ENCODE measurements around the gene TMEM132D. TPM values are rescaled to one million over a fixed set of nuclear protein-coding genes. Genes with fewer than 3 reads are reported as not detected.

The TMEM132D gene
- polyA plus RNA-seq, 4 donors, result 1.3 to 3.5 (median 1.7) TPM

DNA sequence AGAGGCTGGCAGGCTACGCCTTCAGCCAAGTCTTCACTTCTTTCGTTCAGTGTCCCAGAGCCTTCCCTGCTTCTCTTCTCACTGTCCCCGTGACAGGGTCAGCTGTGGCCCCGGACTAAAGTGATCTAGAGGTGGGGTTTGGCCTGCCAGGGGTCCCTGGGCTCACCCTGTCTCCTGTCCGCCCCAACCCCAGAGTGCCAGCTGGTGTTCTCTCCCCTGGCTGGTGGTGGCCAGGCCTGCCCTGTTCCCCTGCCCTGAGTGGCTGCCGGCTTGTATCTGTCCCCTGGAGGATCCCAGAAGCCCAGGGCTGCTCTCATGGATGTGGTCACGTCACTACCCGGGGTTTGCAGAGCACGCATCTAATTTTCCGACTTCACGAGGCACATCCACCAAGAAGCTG lies 753.1 kb downstream of the TMEM132D start:
- DNase-seq (ENCODE audit: low read depth in 4 of 4, low spot score in 3 of 4), result no peak

- no peak for DNase-seq (ENCODE audit: low read depth in 4 of 4, low spot score in 3 of 4)
Observed at GRCh38 chr12:129145381-129145780, 758.4 kb downstream of the TMEM132D start.

DNA sequence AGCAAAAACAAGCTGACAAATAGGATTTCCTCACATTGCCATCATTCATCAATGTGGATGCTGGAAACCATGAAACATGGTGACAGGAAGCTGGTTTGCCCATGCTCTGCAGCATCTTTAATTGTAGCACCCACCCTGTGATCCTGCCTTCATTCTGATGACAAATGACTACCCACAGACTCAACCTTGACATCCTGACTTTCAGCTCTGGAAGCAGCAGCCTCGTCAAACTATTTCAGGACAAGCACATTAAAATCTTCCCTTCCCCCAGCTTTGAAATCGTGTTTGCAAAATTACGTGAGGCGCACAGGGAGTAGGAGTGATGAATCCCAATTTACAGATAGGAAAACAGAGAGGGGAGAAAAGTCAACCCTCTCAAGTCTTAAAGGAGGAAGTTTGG lies 765.0 kb downstream of the TMEM132D start:
- no peak for DNase-seq (ENCODE audit: low read depth in 4 of 4, low spot score in 3 of 4)

DNA sequence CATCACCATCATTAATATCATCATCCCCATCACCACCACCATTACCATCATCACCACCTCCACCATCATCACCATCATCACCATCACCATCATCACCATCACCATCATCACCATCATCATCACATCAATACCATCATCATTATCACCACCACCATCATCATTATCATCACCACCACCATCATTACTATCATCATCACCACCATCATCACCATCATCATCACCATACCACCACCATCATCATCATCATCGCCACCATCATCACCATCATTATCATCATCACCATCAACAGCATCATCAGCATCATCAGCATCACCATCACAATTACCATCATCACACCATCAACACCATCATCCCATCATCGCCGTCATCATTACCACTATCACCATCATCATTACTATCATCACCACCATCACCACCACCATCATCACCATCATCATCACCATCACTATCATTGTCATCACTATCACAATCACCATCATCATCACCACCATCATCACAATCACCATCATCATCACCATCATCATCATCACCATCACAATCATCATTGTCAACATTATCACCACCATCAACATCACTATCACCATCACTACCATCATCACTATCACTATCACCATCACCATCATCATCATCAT lies 767.0 kb downstream of the TMEM132D start:
- no peak for DNase-seq (ENCODE audit: low read depth in 4 of 4, low spot score in 3 of 4)

DNA sequence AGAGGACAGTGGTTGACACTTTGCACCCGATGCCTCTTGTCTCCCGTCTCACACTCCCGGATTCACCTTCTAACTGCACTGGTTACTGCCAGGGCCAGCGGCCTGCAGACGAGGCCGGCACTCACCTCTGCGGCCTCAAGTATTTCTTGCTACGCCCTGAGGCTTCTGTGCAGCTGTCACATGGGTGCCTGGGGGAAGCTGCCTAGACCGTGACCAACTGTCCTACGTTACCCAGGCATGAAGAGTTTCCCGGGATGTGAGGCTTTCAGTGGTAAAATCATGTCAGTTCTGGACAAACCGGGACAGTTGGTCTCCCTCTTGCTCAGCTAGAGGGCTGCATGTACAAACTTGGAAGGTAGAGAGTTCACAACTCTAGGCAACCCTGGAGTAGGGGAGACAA lies 776.1 kb downstream of the TMEM132D start:
- DNase-seq (ENCODE audit: low read depth in 4 of 4, low spot score in 3 of 4), result no peak

DNA sequence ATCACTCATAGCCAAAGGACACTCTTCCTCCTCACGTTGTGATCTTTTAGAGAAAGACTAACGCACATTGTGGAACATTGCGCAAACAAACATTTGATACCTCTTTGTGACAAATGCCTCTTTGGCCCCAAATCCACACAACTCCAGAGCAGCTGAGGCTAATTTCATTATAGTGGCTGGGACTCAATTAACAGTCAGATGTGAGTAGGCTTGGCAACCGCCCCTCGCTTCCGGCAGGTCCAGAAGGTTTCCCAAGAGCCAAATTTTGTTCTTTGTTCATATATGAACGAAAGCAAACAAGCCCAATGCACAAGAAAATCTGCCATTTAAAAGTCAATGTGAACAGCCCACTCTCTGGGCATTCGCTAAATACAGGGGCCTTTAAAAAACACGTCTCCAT lies 776.6 kb downstream of the TMEM132D start:
- DNase-seq (ENCODE audit: low read depth in 4 of 4, low spot score in 3 of 4), result no peak

DNA sequence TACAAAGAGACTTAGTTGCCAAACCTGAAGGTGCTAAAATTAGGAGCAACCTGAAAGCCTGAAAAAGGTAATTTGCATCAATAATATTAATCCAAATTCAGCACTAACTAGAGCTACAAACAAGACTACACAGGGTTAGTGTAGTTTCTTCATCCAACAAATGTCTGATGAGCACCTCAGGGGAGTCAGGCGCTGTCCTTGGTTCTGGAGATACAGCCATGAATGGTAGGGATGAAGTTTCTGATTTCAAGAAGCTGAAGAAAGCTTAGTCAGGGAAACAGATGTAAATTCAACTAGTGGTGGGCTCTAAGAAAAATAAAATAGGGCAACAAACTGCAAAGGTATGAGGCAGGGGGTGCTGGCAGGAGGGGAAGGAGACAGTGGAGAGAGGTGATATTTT lies 784.3 kb downstream of the TMEM132D start:
- peak in 2 of 4 donors; percentile 6 to 24 for DNase-seq (ENCODE audit: low read depth in 4 of 4, low spot score in 3 of 4)

GRCh38 chr12:129115558-129115957 lies 788.3 kb downstream of the TMEM132D start:
- no peak for DNase-seq (ENCODE audit: low read depth in 4 of 4, low spot score in 3 of 4)

DNA sequence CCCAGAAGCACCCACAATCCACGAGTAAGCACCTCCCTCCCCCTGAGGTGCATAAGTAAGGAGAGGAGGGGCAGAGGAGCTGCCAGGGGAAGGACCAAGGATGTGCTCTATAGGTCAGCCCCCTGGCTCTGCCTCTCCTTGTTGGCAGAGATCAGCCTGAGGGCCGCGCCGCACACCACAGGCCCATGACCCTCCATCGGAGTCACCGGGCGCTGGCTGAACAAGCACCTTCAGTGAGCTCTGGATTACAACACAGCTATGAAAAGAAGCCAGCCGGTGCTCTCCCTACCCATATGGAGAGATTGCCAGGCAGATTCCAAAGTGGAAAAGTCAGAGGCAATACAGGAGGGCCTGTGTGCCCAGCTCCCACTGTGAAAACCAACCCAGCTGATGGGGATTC lies 793.2 kb downstream of the TMEM132D start:
- no peak for DNase-seq (ENCODE audit: low read depth in 4 of 4, low spot score in 3 of 4)

DNA sequence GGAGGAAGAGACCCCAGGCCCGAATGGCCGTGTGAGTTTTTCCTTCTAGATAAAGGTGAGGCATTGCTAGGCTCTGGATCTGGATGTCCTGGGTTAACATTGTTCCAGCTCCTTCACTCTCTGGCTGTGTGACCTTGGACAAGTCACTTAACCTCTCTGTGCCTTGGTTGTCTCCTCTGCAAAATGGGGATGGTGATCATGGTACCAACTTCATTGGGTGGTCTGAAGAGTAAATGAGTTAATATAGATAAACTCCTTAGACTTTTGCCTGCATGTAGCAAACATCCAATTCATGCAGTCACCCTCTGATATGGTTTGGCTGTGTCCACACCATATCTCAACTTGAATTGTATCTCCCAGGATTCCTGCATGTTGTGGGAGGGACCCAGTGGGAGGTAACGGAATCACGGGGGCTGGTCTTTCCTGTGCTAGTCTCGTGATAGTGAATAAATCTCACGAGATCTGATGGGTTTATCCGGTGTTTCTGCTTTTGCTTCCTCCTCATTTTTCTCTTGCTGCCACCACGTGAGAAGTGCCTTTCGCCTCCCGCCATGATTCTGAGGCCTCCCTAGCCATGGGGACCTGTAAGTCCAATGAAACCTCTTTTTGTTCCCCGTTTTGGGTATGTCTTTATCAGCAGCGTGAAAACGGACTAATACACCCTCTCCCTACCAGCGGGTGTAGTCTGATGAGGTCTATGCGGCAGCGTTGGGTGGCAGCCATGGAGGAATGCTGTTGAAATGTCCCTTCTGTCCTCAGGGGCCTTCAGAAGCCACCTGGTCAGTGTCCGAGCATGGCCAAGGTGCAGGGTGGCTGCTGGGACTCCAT lies 794.4 kb downstream of the TMEM132D start:
- no peak for DNase-seq (ENCODE audit: low read depth in 4 of 4, low spot score in 3 of 4)

GRCh38 chr12:129106772-129107171 lies 797.1 kb downstream of the TMEM132D start:
- no peak for DNase-seq (ENCODE audit: low read depth in 4 of 4, low spot score in 3 of 4)

DNA sequence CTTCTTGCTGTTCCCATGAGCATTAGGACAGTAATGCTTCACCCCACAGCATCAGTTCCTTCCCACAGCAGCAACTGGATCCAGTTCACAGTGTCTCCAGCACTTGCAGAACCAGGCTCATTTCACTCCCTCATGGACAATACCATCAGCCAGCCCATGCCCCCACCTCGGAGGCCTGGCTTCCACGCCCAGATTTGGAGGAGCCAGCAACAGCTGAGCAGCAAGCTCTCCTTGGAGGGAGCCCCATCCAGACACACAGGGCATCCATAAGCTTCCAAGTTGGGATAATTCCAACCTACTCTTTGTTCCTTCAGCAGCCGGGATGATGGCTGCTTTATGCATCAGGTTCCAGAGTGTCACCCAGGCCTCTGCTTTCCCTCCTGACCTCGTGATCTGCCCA lies 800.6 kb downstream of the TMEM132D start:
- DNase-seq (ENCODE audit: low read depth in 4 of 4, low spot score in 3 of 4), result no peak

GRCh38 chr12:129102233-129102632 lies 801.6 kb downstream of the TMEM132D start:
- no peak for DNase-seq (ENCODE audit: low read depth in 4 of 4, low spot score in 3 of 4)

DNA sequence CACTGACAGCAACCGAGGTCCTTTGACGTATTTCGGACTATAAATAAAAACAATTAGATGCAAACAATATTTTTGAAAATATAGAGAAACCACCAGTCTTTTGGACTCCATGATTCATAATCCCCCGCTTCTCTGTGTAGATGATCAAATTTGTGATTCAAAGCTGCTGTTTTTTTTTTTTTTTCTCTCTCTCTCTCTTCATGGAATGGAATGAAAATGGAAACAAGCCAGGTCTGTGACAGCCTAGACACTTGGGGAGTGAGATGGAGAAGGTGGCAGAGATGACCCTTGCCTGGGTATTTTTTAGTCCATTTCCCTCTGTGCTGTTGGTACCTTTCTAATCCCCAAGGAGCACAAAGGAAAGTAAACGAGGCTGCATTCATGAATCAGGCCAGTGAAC lies 802.0 kb downstream of the TMEM132D start:
- DNase-seq (ENCODE audit: low read depth in 4 of 4, low spot score in 3 of 4), result no peak

DNA sequence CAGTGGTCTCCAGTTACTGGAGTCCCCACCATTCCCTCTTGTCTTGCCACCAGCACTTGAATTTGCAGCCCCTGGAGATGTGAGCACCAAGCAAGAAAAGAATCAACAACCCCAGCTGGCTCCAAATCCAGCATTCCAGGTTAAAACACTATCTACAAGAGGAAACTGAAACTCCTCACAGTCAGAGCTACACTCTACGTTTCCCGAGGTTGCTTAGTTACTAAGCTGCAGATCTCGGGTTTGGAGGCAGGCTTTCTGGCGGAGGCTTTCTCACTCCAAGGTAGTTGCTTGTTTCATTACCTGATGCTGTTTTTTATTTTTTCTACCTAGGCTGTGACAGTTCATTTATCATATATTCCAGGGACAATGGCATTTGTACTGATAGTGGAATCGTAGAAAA lies 802.4 kb downstream of the TMEM132D start:
- no peak for DNase-seq (ENCODE audit: low read depth in 4 of 4, low spot score in 3 of 4)

GRCh38 chr12:129097451-129097850 lies 806.4 kb downstream of the TMEM132D start:
- DNase-seq (ENCODE audit: low read depth in 4 of 4, low spot score in 3 of 4), result no peak

DNA sequence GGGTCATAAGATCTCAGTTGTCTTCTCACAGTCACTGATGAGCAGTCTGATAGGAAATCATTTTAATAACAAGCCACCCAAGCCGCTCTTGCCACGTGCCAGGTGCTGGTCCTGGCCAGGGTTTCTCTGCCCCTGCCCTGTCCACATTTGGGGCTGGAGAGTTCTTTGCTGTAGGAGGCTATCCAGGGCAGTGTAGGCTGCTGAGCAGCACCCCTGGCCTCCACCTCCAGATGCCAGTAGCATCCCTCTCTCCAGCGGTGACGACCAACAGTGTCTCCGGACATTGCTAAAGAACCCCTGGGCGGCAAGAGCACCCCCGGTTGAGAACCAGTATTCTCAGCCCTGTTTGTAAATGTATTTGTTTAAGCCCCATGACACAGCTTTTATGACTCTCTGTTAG lies 806.9 kb downstream of the TMEM132D start:
- no peak for DNase-seq (ENCODE audit: low read depth in 4 of 4, low spot score in 3 of 4)

GRCh38 chr12:129096184-129096583 lies 807.6 kb downstream of the TMEM132D start:
- DNase-seq (ENCODE audit: low read depth in 4 of 4, low spot score in 3 of 4), result no peak

DNA sequence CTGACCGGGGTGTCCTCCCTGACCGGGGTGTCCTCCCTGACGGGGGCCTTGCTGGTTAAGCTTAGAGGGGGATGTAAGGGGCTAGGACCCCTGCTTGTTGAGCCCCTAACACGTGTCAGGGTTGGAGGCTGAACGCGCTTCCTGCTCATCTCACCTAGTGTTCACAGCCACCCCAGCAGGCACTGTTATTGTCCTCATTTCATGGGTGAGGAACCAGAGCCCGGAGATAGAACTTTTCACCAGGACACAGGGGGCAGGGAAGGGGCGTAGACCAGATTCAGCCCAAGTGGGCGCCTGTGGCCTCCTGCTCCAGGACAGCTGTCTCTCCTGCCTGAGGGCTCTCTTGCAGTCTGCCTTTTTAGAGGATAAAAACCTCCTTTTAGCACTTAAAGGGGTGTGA lies 814.2 kb downstream of the TMEM132D start:
- DNase-seq (ENCODE audit: low read depth in 4 of 4, low spot score in 3 of 4), result no peak

GRCh38 chr12:129084875-129085826 lies 818.7 kb downstream of the TMEM132D start:
- DNase-seq (ENCODE audit: low read depth in 4 of 4, low spot score in 3 of 4), result no peak
